GM21367 (cell line): ENCODE results near the gene KLHL40.

Experiments
- ATAC-seq: cut with Tn5 transposase; IDR thresholded peaks from one replicate; pipeline ENCODE4 v1.9.1; 2021; ENCODE audit not compliant: unreplicated experiment

Gene KLHL40

DNA sequence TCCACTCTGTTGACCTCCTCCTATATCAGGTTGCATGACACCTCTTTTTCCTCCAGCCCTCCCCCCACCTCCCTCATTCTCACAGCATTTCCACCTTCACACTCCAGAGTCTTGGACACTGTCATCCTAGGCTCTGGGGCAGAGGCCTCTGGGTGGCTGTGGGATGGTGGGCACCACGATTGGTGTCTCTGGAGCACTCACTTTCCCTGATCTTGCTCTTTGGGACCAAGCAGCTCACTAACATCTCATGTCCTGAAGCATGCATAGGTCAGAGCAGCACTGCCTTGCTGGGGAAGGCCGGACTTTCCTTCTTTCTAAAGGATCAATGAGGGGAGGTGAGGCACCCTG is 16.9 kb upstream of the KLHL40 start:
- no peak for ATAC-seq

DNA sequence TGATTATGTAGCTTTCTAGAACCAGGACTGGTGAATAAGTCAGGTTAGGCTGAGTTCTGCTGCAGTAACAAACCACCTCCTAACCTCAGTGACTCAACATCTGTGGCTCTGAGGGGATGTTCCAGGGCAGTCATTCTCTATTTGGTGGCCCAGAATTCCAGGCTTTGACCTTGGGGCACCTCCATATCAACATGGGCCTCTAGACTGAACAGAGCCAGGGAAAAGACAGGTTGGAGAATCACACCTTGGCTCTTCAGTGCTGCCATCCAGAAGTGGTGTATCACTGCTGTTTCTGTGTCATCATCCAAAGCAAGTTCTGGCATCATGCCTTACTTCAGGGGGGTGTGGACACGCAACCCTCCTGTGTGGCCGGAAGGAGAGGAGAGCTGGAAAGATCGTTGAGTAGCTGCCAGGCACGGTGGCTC is 16.5 kb upstream of the KLHL40 start:
- ATAC-seq = no peak

DNA sequence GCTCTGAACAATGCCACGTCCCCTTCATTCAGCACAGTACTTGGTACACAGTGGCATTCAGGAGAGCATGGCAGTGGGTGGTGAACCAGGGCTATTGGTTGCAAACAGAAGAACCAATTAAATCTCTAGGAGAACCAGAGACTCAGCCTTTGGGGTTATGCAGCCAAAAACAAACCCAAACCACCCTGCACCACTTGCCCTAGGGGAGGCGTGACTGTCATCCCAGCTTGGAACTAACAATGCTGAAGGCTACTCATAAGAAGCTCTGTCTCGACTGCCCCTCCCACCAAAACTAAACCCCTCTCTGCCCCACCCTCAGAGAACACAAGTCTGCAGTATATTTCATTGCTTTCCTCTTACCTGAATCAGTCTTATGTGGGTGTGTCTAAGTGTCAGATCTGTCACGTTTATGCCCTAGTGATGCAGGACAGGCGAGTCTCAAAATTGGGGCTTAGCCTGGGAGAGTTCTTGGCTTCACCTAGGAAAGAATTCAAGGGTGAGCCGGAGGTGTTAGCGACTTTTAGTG is 15.2 kb upstream of the KLHL40 start:
- ATAC-seq = no peak

DNA sequence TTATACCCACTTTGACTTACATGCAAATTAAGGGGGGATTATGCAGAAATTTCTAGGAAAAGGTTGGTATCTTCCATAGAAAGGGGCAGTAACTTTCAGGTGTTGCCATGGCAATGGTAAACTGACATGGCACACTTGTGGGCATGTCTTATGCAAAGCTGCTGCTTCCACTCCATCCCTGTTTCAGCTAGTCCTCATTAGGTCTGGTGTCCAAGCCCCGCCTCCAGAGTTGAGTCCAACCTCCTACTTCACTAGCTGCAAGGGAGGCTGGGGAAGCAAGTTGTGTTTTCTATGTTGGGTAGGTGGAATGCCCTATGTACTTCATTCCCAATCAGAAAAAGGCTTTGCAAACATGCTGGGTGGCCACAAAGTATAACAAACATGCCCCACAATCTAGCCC is 14.7 kb upstream of the KLHL40 start:
- no peak for ATAC-seq

DNA sequence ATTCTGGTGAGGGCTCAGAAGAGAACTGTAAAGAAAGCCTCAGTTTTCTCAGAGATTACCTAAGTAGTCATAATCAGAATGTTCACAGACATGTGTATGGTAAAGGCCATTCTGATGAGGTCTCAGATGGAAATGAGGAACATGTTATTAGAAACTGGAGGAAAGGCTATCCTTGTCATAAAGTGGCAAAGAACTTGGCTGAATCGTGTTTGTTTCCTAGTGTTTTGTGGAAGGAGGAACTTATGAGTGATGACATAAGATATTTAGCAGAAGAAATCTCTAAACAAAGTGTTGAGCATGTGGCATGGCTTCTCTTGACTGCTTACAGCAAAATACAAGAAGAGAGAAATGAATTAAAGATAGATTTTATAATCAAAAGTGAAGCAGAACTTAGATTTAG is 12.8 kb upstream of the KLHL40 start:
- ATAC-seq = no peak

DNA sequence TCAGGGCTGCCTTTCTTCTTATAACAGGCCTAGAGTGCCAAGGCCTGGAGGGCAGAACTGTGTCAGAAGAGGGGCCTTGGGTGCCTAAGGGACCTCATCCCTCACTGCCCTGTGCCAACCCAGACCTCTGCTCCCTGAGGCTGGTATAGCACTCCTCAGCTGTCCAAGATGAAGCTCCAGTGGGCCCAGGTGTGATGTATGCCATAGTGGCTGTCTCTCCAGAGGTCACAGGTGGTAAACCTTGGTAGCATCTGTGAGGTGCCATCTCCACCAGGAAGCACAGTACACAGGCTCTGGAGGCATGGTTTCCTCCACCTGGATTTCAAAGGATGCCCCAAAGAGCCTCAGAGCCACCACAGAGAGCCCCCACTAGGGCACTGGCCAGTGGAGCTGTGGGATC is 12.3 kb upstream of the KLHL40 start:
- ATAC-seq = no peak

DNA sequence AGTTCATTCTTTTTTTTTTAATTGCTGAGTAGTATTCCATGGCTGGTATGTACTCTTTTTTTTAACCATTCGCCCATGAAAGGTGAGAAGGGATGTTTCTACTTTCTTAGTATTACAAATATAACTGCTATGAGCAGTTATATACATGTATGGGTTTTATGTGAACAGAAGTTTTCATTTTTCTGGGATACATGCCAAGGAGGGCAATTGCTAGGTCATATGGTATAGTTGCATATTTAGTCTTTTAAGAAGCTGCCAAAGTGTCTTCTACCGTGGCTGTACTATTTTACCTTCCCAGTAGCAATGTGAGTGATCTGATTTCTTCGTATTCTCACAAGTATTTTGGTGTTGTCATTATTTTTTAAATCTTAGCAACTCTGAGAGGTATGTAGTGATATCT is 11.2 kb upstream of the KLHL40 start:
- no peak for ATAC-seq

DNA sequence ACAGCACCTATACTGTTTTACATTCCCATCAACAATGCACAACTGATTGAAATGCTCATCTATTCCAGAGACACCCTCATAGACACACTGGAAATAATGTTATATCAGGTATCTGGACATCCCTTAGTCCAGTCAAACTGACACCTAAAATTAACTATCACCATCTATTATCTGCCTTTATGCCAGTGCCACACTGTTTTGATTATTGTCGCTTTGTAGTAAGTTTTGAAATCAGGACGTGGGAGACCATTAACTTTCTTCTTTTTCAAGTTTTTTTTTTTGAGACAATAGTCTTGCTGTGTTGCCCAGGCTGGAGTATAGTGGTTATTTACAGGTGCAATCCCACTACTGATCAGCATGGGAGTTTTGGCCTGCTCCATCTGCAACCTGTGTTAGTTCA is 9.4 kb upstream of the KLHL40 start:
- no peak for ATAC-seq

DNA sequence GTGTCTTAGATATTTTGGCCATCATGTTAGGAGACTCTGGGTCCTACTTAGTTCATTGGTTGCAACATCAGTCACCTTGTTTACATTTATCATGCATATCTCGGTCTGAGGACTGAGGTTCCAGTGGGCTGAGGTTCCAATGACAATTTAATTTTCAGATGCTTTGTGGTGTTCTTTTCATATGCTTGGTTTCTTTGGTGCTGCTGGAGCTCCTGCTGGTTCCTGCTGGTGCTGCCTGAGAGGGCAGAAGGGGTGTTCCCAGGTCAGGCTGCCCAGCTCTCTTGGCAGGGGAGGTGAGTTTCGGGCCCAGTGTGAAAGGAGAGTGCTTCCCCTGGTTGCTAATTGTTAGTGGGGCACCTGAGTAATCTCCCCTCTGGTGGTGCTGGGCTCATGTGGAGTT is 6.9 kb upstream of the KLHL40 start:
- no peak for ATAC-seq

DNA sequence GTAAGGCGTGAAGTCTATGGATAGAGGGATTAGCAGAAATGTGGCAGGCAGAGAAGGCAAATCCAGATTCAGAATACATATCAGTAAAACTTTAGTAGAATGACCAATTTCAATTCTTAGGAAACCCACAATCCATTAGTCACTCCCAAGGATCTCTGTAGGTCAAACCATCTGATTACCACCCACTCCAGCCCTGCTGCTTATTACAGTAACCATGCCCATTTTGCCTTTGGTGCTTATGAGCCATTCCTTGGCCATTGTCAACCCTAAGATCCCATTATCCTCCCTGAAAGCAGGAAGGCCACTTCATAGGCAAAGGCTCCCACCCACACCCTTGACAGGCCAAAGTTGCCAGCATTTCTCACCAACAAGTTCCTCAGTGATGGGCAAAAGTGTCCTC is 5.1 kb upstream of the KLHL40 start:
- no peak for ATAC-seq

DNA sequence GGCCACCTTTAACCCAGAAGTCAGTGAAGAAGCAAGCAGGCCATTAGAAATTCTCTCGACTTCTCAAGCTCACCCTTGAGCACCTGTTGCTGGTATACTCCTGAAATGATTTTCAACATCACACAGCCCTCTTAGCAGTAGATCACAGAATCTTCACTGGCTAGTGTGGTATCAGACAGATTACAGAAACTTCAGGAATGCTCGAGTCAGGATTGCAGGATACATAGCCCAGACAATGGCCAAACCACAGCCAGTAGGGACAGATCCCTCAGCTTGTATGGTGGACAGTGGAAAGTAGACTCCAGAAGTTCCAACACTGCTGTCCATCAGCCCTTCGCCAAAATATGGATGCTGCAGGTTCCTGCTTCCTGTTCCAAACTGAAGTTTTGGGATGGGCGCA is 4.5 kb upstream of the KLHL40 start:
- ATAC-seq = no peak

DNA sequence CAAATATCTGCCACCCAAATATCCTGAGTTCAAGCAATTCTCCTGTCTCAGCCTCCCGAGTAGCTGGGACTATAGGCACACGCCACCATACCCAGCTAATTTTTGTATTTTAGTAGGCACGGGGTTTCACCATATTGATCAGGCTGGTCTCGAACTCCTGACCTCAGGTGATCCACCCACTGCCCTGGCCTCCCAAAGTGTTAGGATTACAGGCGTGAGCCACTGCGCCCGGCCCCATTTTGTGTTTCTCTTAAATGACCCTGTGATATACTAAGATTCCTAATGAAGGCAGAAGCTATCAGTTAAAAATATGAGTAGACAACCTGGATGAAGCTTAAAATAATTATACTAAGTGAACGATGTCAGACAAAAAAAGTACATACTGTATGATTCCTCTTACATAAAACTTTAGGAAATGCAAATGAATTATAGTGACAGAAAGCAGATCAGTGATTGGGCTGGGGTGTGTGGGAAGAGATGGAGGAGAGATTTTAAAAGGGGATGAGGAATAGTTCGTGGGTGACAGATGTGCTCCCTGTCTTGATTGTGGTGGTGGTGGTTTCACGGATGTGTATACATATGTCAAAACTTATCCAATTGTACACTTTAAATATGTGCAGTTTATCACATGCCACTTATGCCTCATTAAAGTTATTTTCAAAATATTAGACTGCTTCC is 3.8 kb upstream of the KLHL40 start:
- ATAC-seq = no peak

DNA sequence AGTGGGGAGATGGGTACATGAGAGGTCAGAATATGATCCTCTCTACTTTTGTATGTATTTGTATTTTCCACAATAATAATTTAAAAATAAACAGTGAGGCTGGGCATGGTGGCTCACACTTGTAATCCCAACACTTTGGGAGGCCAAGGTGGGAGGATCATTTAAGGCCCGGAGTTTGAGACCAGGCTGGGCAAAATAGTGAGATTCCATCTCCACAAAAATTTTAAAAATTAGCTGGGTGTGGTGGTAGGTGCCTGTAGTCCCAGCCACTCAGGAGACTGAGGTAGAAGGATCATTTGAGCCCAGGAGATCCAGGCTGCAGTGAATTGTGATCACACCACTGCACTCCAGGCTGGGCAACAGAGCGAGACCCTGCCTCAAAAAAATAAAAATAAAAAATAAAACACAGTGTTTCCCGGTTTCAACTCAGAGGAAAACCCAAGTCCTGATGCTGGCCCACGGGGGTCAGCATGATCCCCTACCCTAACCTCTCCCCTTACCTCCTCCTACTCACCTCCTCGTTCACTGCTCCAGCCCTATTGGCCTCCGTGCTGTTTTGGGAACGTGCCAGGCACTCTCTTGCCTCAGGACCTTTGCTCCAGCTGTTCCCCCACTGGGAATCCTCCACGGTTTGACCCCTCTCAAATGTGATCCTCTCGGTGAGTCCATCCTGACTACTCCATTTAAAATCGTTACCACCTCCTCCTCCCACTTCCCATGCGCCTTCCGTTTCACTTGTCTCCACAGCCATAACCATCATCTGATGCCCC is 2.9 kb upstream of the KLHL40 start:
- no peak for ATAC-seq

DNA sequence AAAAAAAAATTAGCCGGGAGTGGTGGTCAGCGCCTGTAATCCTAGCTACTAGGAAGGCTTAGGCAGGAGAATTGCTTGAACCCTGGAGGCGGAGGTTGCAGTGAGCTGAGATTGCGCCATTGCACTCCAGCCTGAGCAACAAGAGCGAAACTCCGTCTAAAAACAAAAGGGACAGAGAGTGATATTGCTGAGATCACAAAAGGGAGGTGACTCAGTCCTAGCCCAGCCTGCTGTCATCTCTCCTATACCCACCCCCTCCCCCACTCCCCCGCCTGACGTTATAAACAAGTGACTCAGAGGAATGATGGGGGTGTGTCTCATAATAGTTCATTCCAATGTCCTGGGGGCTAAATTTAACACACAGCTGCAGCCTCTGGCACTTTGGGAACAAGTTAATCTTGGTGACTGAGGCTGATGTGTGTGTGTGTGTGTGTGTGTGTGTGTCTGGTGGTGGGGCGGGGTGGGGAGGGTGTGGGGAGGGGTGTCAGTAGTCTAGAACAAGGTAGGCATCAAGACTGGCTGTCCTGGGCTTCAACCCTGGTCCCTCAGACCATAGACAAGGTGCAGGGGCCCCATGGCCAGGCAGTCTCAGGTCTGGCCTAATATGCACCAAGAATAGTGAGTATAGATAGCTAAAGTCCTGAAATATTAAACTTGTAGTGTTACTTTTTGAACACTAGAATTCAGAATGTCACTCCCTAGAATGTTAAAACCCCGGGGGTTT is 1.3 kb upstream of the KLHL40 start:
- no peak for ATAC-seq

DNA sequence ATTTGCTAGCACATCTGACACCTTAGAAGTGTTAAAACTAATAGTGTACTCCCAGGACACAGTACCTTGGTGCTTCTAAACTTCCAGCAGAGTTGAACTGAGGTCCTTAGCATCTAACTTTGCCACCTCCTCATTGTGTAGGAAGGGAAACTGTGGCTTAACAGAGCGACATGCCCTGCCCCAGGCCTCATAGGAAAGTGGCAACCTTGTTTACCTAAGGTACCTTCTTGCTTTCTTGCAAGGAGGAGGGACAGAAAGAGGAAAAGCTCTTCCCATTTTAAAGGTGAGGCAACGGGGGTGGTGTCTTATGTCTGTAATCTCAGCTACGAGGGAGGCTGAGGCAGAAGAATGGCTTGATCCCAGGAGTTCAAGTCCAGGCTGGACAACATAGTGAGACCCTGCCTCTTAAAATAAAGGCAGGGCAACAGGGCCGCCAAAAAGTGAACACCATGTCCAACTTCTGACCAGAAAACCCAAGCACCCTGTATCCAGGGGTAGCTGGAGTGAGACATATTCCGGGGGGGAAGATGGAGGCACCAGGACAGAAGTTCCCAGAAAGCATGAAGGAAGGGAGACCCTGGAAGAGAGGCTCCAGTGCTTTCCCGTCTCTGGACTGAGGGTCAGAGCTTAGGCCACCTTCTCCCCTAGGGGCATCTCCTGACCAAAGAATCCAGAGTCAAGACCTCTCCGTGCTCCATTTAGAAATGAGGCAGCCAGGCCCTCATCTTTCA is 540 bp upstream of the KLHL40 start:
- ATAC-seq = no peak

DNA sequence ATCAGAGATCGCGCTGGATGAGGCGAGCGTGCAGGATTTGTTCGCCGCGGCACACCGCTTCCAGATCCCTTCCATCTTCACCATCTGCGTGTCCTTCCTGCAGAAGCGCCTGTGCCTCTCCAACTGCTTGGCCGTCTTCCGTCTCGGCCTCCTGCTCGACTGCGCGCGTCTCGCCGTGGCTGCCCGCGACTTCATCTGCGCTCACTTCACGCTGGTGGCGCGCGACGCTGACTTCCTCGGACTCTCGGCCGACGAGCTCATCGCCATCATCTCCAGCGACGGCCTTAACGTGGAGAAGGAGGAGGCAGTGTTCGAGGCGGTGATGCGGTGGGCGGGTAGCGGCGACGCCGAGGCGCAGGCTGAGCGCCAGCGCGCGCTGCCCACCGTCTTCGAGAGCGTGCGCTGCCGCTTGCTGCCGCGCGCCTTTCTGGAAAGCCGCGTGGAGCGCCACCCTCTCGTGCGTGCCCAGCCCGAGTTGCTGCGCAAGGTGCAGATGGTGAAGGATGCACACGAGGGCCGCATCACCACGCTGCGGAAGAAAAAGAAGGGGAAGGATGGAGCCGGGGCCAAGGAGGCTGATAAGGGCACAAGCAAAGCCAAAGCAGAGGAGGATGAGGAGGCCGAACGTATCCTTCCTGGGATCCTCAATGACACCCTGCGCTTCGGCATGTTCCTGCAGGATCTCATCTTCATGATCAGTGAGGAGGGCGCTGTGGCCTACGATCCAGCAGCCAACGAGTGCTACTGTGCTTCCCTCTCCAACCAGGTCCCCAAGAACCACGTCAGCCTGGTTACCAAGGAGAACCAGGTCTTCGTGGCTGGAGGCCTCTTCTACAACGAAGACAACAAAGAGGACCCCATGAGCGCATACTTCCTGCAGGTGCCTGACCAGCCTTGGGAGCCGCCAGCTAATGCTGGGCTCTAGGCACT is 819 bp downstream of the KLHL40 start:
- no peak for ATAC-seq

DNA sequence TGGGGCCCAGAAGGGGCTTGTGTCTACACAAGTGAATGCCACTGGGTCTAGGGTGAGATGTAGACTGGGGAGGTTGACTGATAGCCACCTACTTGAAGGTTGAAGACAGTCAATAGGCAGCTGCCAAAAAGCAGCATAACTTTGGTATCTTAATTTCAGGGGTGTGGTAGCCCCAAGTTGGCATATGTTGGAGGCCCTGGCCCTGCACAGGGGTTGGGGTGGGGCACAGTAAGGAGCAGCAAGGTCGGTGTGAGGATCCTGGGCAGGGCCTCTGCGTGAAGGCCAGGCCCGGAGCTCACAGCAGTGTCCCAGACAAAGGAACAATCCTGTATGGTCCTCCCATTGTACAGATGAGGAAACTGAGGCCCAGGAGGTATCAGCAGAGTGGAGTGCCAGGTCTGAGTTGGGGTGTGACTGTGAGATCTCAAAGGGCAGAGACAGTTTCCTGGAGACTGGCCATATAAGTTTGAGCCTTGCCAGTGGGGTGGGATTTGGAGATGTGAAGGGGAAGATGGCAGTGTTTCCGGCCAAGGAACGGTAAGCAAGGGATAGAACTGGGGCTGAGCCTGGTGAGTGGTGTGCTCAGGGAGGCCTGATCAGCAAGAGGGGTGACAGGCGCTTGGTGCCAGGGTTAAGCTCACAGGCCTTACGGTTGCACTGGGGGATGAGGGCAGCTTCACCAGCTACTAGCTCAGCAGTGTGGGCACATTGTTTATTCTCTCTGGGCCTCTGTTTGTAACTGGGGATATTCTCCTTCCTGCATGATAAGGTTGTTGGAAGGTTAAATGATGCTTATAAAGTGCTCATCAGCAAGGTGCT is 1.7 kb downstream of the KLHL40 start:
- ATAC-seq = no peak

DNA sequence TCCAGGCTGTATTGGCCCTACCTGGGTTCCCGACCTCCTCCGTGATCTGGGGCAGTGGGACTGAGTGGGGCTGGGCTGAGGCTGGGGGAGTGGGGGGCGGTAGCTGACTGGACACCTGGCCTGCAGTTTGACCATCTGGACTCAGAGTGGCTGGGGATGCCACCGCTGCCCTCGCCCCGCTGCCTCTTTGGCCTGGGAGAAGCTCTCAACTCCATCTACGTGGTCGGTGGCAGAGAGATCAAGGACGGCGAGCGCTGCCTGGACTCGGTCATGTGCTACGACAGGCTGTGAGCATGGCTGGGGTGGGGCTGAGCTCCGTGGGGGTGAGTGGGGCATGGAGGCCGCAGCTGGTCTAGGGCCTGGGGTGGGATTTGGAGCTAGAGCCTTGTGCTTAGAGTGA is 2.7 kb downstream of the KLHL40 start:
- ATAC-seq = no peak
